ENCODE results near the gene ARSG. TPM values are rescaled to one million over a fixed set of nuclear protein-coding genes. Genes with fewer than 3 reads are reported as not detected.

ARSG gene
- polyA plus RNA-seq, 1 donor (not counting 4 experiments of a cell fraction or from before 2014, with no cell fraction given), result 0.41 TPM

GRCh38 chr17:68347380-68347779 is 56.1 kb downstream of the ARSG start:
- no peaks in the 10 kb centered on the region for H3K9me3 ChIP-seq (ENCODE audit: control insufficient read depth, low read depth, low read length)
- H4K20me1 ChIP-seq (ENCODE audit: control insufficient read depth, extremely low read depth, insufficient read depth, low read length), result no peaks in the 10 kb centered on the region
- no peaks in the 10 kb centered on the region for H3K79me2 ChIP-seq (ENCODE audit: control insufficient read depth, insufficient read depth, low read length)
- no peak overlapping the region for H3K27ac ChIP-seq (ENCODE audit: control insufficient read depth, insufficient read depth, low read length)
- no peak for TF ChIP-seq CTCF (optimal IDR thresholded peaks at IDR 0.05 in 1 of 3, IDR thresholded peaks at IDR 0.05 in 1 of 3, conservative IDR thresholded peaks at IDR 0.05 in 1 of 3; ENCODE audit: extremely low read depth in 1 of 3, insufficient read depth in 2 of 3, low read length in 3 of 3)
- no peak for TF ChIP-seq EZH2 (IDR thresholded peaks at IDR 0.05; ENCODE audit: low read length)
- H3K36me3 ChIP-seq (ENCODE audit: control insufficient read depth in 2 of 2, extremely low read depth in 1 of 2, insufficient read depth in 2 of 2, low read length in 2 of 2), result no peaks in the 10 kb centered on the region
- H3K4me2 ChIP-seq (ENCODE audit: control insufficient read depth, extremely low read depth, insufficient read depth, low read depth, low read length), result no peak overlapping the region
- no peaks in the 10 kb centered on the region for H3K27me3 ChIP-seq (ENCODE audit: control insufficient read depth, extremely low read depth, insufficient read depth, low read length)
- dilution Hi-C loops (cut with MboI; ENCODE audit: extremely low pct_ligation_motif_present, low sequenced_read_pairs), result no loop called here
- no peak overlapping the region for H3K9ac ChIP-seq (ENCODE audit: control insufficient read depth, extremely low read depth, insufficient read depth, low read length)
- no peak overlapping the region for H2AFZ ChIP-seq (ENCODE audit: control insufficient read depth, low read length)
- H3K4me3 ChIP-seq (ENCODE audit: control insufficient read depth in 2 of 3, extremely low read depth in 1 of 3, insufficient read depth in 2 of 3, low read depth in 1 of 3, low read length in 3 of 3), result no peak overlapping the region
- DNase-seq (ENCODE audit: low read depth, low spot score), result no peak
- peaks cover 3% of the 10 kb centered on the region for H3K4me1 ChIP-seq (ENCODE audit: control insufficient read depth, extremely low read depth, insufficient read depth, low read length)
- FAIRE-seq, result no peak
- no peaks in the 10 kb centered on the region for H3K9me1 ChIP-seq (ENCODE audit: control insufficient read depth, extremely low read depth, insufficient read depth, low read length)

GRCh38 chr17:68349157-68349556 is 57.9 kb downstream of the ARSG start:
- Histone ChIP-seq H3K4me1 (ENCODE audit: control insufficient read depth, extremely low read depth, insufficient read depth, low read length) (peaks cover 3% of the 10 kb centered on the region), H3K27ac (ENCODE audit: control insufficient read depth, insufficient read depth, low read length) (no peak overlapping the region), H3K9me1 (ENCODE audit: control insufficient read depth, extremely low read depth, insufficient read depth, low read length) (no peaks in the 10 kb centered on the region), H3K36me3 (ENCODE audit: control insufficient read depth in 2 of 2, extremely low read depth in 1 of 2, insufficient read depth in 2 of 2, low read length in 2 of 2) (no peaks in the 10 kb centered on the region), H3K9me3 (ENCODE audit: control insufficient read depth, low read depth, low read length) (no peaks in the 10 kb centered on the region), H4K20me1 (ENCODE audit: control insufficient read depth, extremely low read depth, insufficient read depth, low read length) (no peaks in the 10 kb centered on the region), H3K27me3 (ENCODE audit: control insufficient read depth, extremely low read depth, insufficient read depth, low read length) (no peaks in the 10 kb centered on the region), H3K79me2 (ENCODE audit: control insufficient read depth, insufficient read depth, low read length) (no peaks in the 10 kb centered on the region), H2AFZ (ENCODE audit: control insufficient read depth, low read length) (no peak overlapping the region), H3K4me2 (ENCODE audit: control insufficient read depth, extremely low read depth, insufficient read depth, low read depth, low read length) (no peak overlapping the region), H3K9ac (ENCODE audit: control insufficient read depth, extremely low read depth, insufficient read depth, low read length) (no peak overlapping the region), H3K4me3 (ENCODE audit: control insufficient read depth in 2 of 3, extremely low read depth in 1 of 3, insufficient read depth in 2 of 3, low read depth in 1 of 3, low read length in 3 of 3) (no peak overlapping the region)
- DNase-seq (ENCODE audit: low read depth, low spot score) (no peak), FAIRE-seq (no peak)
- dilution Hi-C loops (cut with MboI; ENCODE audit: extremely low pct_ligation_motif_present, low sequenced_read_pairs), result no loop called here
- TF ChIP-seq EZH2 (IDR thresholded peaks at IDR 0.05; ENCODE audit: low read length), result no peak
- no peak for TF ChIP-seq CTCF (optimal IDR thresholded peaks at IDR 0.05 in 1 of 3, IDR thresholded peaks at IDR 0.05 in 1 of 3, conservative IDR thresholded peaks at IDR 0.05 in 1 of 3; ENCODE audit: extremely low read depth in 1 of 3, insufficient read depth in 2 of 3, low read length in 3 of 3)
